Measurements from ENCODE around the gene RLIM. TPM values are rescaled to one million over a fixed set of nuclear protein-coding genes. Genes with fewer than 3 reads are reported as not detected.

The RLIM gene
- total and polyA plus RNA-seq, 2 experiments from 2014 or later = 6.6 to 40.1 TPM

GRCh38 chrX:74545880-74546523 is 68.4 kb downstream of the RLIM start:
- Mint-ChIP-seq H3K4me3 (no peak overlapping the region), H3K9me3 (no peaks in the 10 kb centered on the region)

More at GRCh38 chrX:74545880-74546523, 68.4 kb downstream of the RLIM start:
- H3K27me3 Mint-ChIP-seq (ENCODE audit: insufficient read depth, low read depth, poor library complexity) = peaks cover 6% of the 10 kb centered on the region
- no peaks in the 10 kb centered on the region for H3K36me3 Mint-ChIP-seq (ENCODE audit: low read depth)
- H3K9me2 ChIP-seq (ENCODE audit: insufficient read depth) = 0 out of 2 replicates have a peak, but pooled peaks cover 3% of the 10 kb centered on the region
- H3K4me3 ChIP-seq = no peak overlapping the region
- no peak overlapping the region for H2AFZ ChIP-seq
- no peaks in the 10 kb centered on the region for H3F3A ChIP-seq (replicated peaks; ENCODE audit: low read depth)
- H3K4me1 Mint-ChIP-seq = peaks cover 2% of the 10 kb centered on the region; the same call in 2 of the 3 replicates
- H3K4me2 ChIP-seq = no peak overlapping the region
- no peaks in the 10 kb centered on the region for H3K79me2 ChIP-seq (replicated peaks; ENCODE audit: insufficient read depth)
- no peaks in the 10 kb centered on the region for H3K36me3 ChIP-seq (ENCODE audit: insufficient read depth)
- no peak overlapping the region for H3K27ac ChIP-seq (ENCODE audit: low read depth)
- H3K4me1 ChIP-seq (ENCODE audit: insufficient read depth) = no peaks in the 10 kb centered on the region; the same call in 1 of the 2 replicates
- ATAC-seq (no peak), DNase-seq (ENCODE audit: low spot score) (no peak)
- no peak for TF ChIP-seq NANOG (IDR thresholded peaks at IDR 0.05; ENCODE audit: borderline replicate concordance)
- TF ChIP-seq POLR2AphosphoS5 (IDR thresholded peaks at IDR 0.05; ENCODE audit: low read depth) = no peak
- no peak for TF ChIP-seq ZNF114 (CRISPR knock-in tag; IDR thresholded peaks at IDR 0.05)
- TF ChIP-seq EZH2 (IDR thresholded peaks at IDR 0.05; ENCODE audit: low read depth, unreplicated experiment) = no peak
- no peak for TF ChIP-seq ETS1 (IDR thresholded peaks at IDR 0.05)
- no peak for TF ChIP-seq REST (IDR thresholded peaks at IDR 0.05; ENCODE audit: unreplicated experiment)
- no peak for TF ChIP-seq ZNF331 (CRISPR knock-in tag; IDR thresholded peaks at IDR 0.05; ENCODE audit: low read depth)
- TF ChIP-seq STAT1 (IDR thresholded peaks at IDR 0.05; ENCODE audit: unreplicated experiment) = no peak
- no peak for TF ChIP-seq CTCF (conservative IDR thresholded peaks at IDR 0.05; ENCODE audit: low read depth in 2 of 2)
- no peak for TF ChIP-seq ZNF462 (CRISPR knock-in tag; IDR thresholded peaks at IDR 0.05)
- TF ChIP-seq JUNB (IDR thresholded peaks at IDR 0.05; ENCODE audit: unreplicated experiment) = no peak
- no peaks in the 10 kb centered on the region for H4K20me1 ChIP-seq (replicated peaks; ENCODE audit: insufficient read depth)
- no peaks in the 10 kb centered on the region for H3K27me3 ChIP-seq (ENCODE audit: insufficient read depth)
- no peak overlapping the region for H3K27ac Mint-ChIP-seq

All from GM23338 (cell line).